Measurements from ENCODE around the gene PRXL2A. TPM values are rescaled to one million over a fixed set of nuclear protein-coding genes. Genes with fewer than 3 reads are reported as not detected.

Gene PRXL2A
- total and polyA plus RNA-seq, 10 of the 15 experiments (the other 5 are each of a cell fraction or from before 2014, with no cell fraction given) = 2.8 to 15.6 (median 11.1) TPM

GRCh38 chr10:80465451-80465835 lies 57.1 kb downstream of the PRXL2A start (continued):
- TF ChIP-seq IRF3 (IDR thresholded peaks at IDR 0.05) (no peak), IKZF1 (conservative IDR thresholded peaks at IDR 0.05) (no peak), FOXK2 (IDR thresholded peaks at IDR 0.05) (no peak), SPI1 (IDR thresholded peaks at IDR 0.05; ENCODE audit: borderline replicate concordance, insufficient read depth, low read depth, low read length) (no peak), E4F1 (IDR thresholded peaks at IDR 0.05; ENCODE audit: borderline replicate concordance, partially characterized antibody) (no peak), JUNB (IDR thresholded peaks at IDR 0.05) (no peak), NKRF (conservative IDR thresholded peaks at IDR 0.05) (no peak), ZBTB40 (IDR thresholded peaks at IDR 0.05; ENCODE audit: borderline replicate concordance) (no peak)

Data from GM12878 (cell line).